C4-2B (cell line): ENCODE data around the gene C11orf58.

Experiments used
- ZFX ChIP-seq: fragments of 450-650 bp; IDR thresholded peaks from 2 replicates; pipeline ENCODE4 v1.6.1; 2017
- TF ChIP-seq, protein P1 (sequence below): fragments of 450-650 bp; conservative IDR thresholded peaks from 2 replicates; pipeline ENCODE4 v1.5.1; 2017; ENCODE audit warnings: mild to moderate bottlenecking

DNA sequence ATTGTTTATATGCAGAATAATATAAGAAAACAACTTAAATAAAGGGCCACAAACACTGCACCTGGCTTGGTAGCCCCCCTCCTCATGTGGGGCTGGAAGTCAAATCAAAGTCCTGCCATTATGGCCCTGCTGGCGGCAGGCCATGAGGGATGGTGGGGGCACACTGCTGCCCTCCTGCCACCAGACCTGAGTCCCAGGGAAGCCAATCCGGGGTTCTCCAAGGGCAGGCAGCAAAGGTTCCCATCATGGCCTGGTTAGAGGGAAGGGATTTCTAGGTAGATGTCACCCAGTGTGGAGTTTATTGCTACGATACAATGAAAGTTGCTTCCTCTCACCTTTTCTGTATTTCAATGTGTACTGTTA lies 39.1 kb downstream of the C11orf58 start:
- TF ChIP-seq, protein P1, sequence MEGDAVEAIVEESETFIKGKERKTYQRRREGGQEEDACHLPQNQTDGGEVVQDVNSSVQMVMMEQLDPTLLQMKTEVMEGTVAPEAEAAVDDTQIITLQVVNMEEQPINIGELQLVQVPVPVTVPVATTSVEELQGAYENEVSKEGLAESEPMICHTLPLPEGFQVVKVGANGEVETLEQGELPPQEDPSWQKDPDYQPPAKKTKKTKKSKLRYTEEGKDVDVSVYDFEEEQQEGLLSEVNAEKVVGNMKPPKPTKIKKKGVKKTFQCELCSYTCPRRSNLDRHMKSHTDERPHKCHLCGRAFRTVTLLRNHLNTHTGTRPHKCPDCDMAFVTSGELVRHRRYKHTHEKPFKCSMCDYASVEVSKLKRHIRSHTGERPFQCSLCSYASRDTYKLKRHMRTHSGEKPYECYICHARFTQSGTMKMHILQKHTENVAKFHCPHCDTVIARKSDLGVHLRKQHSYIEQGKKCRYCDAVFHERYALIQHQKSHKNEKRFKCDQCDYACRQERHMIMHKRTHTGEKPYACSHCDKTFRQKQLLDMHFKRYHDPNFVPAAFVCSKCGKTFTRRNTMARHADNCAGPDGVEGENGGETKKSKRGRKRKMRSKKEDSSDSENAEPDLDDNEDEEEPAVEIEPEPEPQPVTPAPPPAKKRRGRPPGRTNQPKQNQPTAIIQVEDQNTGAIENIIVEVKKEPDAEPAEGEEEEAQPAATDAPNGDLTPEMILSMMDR: no peak
- TF ChIP-seq ZFX: no peak
